ENCODE results near the gene RPL36.

- TF ChIP-seq CTCF (IDR thresholded peaks at IDR 0.05; ENCODE audit: control extremely low read depth in 1 of 3, insufficient read depth in 1 of 3, low read depth in 1 of 3, low read length in 3 of 3) (peak in 1 of 3 experiments; percentile 15; a peak in 1 of 4 replicates), TEAD4 (IDR thresholded peaks at IDR 0.05; ENCODE audit: low read depth, low read length) (no peak), EZH2 (IDR thresholded peaks at IDR 0.05; ENCODE audit: low read depth, low read length, severe bottlenecking) (no peak), CEBPB (IDR thresholded peaks at IDR 0.05; ENCODE audit: low read depth, low read length) (no peak), POLR2A (IDR thresholded peaks at IDR 0.05; ENCODE audit: control extremely low read depth in 1 of 2, low read depth in 2 of 2, low read length in 2 of 2) (no peak)
Observed at GRCh38 chr19:5665781-5666513, 24.1 kb upstream of the RPL36 start.
